AML-193 (cell line): ENCODE results near the gene FANCG.

ENCODE experiments used
- DNase-seq, 2 experiments: peaks; one replicate each; lab custom pipeline; 2025; lab: John Stamatoyannopoulos, UW

The FANCG gene

GRCh38 chr9:35060548-35061207 lies 19.1 kb downstream of the FANCG start:
- no peak for DNase-seq

- no peak for DNase-seq
Measured at GRCh38 chr9:35059438-35059837, 20.3 kb downstream of the FANCG start.

- DNase-seq: no peak
Measured at GRCh38 chr9:35057271-35057620, 22.5 kb downstream of the FANCG start.

- DNase-seq: no peak
Measured at GRCh38 chr9:35056571-35057270, 23.0 kb downstream of the FANCG start.

GRCh38 chr9:35054871-35055644 lies 24.7 kb downstream of the FANCG start:
- no peak for DNase-seq

- DNase-seq: no peak
Measured at GRCh38 chr9:35054185-35054835, 25.4 kb downstream of the FANCG start.

- DNase-seq: peak; percentile 24 to 45
Measured at GRCh38 chr9:35051069-35051967, 28.4 kb downstream of the FANCG start.

- DNase-seq: no peak
Measured at GRCh38 chr9:35048511-35048910, 31.2 kb downstream of the FANCG start.

- no peak for DNase-seq
Measured at GRCh38 chr9:35044071-35044470, 35.7 kb downstream of the FANCG start.

- no peak for DNase-seq
Measured at GRCh38 chr9:35042891-35043545, 36.7 kb downstream of the FANCG start.

GRCh38 chr9:35042081-35042604 lies 37.6 kb downstream of the FANCG start:
- peak; percentile 45 to 67 for DNase-seq

GRCh38 chr9:35035851-35036701 lies 43.7 kb downstream of the FANCG start:
- DNase-seq: no peak

GRCh38 chr9:35033101-35033500 lies 46.6 kb downstream of the FANCG start:
- DNase-seq: no peak

GRCh38 chr9:35029852-35030251 lies 49.9 kb downstream of the FANCG start:
- peak in 1 of 2 experiments; percentile 10 for DNase-seq

- DNase-seq: no peak
Measured at GRCh38 chr9:35029241-35029640, 50.5 kb downstream of the FANCG start.

- no peak for DNase-seq
Measured at GRCh38 chr9:35028341-35028740, 51.4 kb downstream of the FANCG start.

GRCh38 chr9:35027860-35028259 lies 51.9 kb downstream of the FANCG start:
- no peak for DNase-seq

GRCh38 chr9:35027374-35027773 lies 52.4 kb downstream of the FANCG start:
- DNase-seq: no peak

GRCh38 chr9:35026671-35027070 lies 53.1 kb downstream of the FANCG start:
- DNase-seq: no peak
